ENCODE data around the gene DNAH17.

The DNAH17 gene

DNA sequence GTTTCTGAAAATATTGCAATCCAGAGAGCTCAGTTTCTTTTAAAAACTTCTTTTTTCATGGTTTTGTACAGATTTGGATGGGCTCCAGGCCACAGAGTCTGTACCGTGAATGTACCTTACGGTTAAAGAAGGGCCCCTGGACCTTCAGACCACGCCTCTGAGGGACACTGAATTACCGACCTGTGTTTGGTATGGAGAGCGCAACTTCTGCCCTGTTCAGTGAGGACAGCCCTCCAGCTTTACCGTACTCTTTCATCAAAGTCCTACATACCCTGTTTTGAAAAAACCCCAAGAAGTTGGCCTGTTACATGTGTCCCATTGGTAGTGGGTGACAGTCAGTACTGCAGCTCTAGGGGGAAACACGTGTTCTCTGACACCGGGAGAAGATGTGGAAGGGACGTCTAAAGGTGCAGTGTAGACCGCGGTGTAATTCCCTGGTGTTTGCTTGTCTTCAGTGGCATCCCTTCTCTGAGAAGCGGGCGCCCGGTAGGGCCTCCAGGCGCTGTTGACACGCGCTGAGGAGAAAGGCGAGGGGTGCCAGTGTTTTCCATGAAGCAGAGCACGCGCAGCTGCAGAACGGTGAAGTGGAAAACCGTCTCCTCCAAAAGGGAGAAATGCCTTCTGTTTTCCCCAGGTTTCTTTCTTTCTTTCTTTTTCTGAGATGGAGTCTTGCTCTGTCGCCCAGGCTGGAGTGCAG, 192.6 kb downstream of the DNAH17 start:
- peak in 1 of 2 donors; percentile 18 for DNase-seq

DNA sequence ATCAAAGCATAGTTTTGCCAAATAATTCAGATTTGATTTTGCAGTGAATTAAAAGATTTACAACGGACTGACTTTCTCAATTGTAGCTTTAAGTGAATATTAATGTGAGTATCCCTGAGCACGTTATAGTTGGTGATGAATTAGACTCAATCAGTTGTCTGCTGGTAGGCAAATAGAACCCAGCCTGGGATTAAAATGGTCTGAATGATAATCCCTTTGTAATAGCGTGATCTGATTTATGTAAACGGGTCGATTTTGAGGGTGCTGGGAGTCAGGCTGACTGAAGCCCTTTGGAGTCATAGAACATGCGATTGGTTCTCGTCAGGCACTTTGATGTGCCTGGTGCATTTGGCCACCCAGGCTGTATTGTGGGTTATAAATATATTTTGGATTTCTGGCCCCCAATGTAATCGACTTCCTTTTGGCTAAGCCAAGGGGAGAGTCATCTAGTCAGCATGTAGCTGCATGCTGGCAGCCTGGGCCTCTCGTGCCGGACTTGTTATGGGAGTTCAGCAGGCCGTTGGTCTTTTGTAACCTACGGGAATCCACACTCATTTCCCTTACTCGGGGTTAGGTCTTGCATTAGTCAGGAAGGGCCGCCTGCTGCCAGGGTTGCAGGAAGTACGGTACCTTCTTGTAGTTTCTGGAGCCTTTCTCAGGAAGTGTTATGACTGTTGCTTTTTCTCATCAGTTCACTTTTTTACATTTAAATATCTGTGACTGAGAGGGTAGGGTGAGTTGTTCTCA, 193.3 kb downstream of the DNAH17 start:
- peak; percentile 56 to 81 for DNase-seq

DNA sequence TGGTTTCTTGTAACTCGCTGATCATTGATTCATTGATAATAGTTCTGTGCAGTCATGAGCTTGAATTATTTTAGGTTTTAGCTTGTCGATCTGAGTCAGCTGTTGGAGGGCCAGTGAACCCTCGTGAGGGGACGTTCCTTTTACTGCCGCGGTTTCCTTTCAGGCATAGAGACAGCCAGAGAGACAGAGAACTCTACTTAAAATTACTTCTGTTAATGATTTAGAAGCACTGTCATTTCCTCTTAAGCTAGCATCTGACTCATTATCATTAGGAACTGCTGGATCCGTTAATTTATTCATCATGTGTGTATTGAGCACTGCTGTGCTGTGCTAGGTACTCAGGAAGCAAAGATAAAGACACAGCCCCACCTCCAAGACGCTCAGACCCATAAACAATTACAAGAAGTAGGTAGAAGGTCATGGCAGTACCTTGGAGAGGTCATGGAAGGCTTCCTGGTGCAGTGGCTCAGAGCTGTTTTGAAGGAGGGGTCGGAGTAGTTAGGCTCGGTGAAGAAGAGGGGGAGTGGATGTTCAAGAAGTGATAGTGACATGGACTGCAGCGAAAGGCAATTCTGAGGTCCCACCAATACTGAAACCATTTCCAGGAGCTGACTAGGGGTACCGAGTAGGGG, 195.5 kb downstream of the DNAH17 start:
- peak; percentile 69 to 80 for DNase-seq

DNA sequence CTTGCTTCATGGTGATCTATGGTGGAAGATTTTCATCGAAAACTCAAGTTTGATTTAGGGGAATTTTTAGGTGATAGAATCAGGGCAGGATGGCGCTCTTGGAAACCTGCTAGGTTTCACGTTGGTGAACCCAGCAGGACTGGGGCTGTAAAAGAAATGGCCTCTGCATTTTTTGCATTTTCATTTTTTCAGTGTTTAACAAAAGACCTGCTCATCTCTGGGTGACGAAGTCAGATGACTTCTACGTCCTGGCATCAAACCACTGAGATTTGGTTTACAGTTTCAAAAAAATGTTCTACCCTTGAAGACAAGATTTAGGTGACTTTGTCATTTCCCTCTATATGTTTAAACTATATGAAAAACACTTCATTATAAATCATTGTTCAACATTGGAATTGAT, 196.8 kb downstream of the DNAH17 start:
- peak in 1 of 2 donors; percentile 28 for DNase-seq

DNA sequence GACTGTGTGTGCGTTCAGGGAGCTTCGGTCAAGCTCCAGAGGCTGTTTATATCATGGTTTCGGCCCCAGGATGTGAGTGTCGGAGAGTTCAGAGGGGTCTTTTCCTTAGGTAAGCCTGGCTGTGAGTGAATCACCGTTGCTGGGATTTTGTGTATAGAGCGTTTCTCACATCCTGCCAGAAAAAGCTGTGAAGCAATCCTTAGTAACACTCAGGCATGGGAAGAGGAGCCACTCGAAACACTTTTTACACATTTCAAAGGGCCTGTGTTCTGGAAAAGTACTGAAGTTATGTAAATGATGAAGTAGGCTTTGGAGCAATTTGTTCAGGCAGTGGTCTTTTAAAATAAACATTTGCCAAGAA, 198.1 kb downstream of the DNAH17 start:
- peak in 1 of 2 donors; percentile 42 for DNase-seq

DNA sequence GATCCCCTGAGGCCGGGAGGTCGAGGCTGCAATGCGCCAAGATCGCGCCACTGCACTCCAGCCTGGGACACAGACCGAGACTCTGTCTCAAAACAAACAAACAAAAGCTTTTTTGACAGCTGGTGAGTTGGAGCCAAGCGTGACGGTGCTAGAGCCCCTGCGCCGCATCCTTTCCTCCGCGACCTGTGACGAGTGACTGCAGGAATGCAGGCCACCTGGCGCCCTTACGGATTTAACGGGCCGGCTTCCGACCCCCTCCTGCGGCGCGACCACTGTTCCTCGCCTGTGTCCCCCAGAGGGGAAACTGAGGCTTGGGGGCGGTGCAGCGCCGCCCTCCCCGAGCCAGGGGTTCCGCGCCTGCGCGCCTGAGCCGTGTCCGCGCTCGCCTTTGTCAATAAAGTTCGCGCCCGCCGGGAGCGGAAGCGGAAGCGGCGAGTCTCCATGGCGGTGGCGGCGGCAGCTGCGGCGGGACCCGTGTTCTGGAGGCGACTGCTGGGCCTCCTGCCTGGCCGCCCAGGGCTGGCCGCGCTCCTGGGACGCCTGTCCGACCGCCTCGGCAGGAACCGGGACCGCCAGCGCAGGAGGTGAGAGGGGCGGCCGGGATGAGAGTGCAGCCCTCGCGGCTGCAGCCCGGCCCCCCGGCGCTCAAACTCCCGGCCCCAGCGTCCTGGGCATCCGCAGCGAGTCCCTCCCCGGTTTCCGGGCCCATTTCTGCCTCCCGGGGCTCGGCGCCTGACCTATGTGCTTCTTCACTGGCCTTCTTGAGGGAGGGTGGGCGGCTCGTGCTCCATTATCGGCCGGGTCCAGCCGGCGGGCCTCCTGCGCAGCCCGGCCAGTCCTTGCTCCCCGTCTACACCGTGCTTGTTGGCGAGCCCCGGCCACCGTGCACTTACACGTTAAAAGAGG, 198.7 kb downstream of the DNAH17 start, which contains the start of gene PGS1:
Gene PGS1 (plus strand): TSS at position 425 of the 906 bp plus-strand sequence. CDS start 17 bp downstream, at position 442.
- peak; percentile 75 to 84 for DNase-seq

DNA sequence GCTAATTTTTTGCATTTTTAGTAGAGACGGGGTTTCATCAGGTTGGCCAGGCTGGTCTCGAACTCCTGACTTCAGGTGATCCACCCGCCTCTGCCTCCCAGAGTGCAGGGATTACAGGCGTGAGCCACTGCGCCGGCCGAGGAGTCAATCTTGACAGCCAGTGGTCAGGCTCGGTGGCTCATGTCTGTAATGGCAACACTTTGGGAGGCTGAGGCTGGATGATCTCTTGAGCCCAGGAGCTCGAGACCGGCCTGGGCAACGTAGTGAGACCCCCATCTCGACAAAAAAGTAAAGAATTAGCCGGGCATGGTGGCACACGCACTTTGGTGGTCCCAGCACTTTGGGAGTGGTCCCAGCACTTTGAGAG, 199.4 kb downstream of the DNAH17 start:
- DNase-seq, result no peak

DNA sequence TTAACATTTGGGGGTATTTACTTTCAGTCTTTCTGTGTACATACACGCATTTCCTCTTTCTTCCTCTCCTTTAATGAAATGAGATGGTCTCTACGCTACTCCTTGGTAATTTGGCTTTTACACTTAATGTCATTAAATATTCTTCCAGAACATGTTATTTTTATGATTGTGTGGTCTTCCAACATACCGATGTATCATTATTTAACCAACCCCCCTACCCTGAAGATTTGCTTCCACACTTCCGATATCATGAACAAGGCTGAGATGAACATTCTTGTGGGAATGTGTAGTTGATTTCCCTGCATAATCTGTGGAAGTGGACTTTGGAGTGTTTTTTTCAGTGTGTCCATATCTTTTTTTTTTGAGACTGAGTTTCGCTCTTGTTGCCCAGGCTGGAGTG, 201.0 kb downstream of the DNAH17 start:
- no peak for DNase-seq

DNA sequence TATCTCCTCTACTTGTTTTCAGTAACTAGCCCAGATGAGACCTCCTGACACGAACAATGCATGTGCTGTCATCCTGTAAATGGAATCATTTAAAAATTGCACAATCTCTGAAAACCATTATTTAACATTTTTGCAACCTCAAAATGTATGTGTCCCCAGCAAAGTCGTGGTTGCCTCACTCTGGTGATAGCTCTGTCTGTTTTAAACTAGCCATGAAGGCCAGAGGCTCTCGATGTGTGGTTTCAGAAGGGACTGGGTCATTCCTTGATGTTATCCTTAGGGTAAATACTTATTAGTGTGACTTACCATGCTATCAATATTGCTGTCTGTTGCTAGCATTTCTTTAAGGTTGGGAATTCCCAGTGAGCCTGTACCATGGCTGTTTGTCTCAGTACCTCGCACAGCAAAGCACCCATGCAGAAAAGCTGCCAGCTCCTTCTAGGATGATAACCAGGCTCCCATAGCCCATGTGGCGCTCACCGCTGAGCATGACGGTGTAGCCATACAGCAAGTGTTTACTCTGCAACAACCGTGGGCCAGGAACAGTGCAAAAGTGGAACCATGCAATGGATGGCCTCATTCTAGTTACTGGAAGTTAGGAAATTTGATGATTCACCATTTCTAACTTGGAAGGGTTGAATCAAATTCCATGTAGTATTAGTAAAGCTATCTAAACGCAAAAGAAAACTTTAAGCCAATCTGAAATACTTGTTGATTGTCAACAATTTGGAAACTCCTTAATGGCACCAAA, 201.6 kb downstream of the DNAH17 start:
- DNase-seq, result peak in 1 of 2 donors; percentile 61

DNA sequence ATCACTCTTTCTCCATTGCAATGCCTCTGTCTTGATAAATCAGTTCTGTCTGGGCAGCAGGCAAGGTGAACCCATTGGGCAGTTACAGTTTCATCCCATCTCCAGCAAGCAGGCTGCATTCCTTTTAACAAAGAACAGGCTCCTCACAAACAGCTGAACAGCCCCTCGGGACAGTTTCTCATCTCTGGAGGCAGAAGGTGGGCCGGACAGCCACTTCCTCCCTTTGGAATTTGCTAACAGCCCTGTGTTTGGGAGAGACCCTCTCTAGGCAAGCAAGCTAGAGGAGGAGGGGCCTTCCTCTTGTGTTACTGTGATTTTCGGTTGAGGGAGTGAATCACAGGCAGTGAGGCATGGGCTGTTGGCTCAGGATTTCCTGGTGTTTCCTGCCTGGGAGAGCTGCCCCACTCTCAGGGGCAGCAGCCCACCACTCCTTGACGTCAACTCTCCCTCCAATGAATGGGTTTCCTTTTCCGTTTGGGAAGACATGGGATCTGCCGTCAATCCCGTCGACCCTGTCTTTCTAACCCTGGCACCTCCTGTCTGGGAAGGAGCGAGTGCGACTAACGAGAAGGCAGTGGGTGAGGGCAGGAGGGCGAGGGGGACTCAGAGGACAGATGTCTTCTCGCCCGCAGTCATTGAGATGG, 202.4 kb downstream of the DNAH17 start:
- DNase-seq, result no peak

DNA sequence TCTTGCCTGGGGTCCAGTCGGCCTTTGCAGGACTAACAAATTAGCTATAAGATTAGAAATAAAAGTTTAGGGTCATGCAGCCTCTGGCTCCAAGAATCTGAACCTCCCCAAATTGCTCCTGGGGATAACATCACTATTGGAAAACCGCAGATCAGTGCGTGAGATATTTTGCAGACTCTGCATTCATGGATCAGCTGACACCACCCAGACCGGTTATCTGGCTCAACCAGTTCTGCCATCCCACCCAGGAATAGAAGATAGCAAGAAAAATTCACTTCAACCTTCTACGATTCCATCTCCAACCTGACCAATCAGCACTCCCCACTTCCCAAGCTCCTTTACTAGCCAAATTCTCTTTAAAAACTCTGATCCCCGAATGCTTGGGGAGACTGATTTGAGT, 203.0 kb downstream of the DNAH17 start:
- no peak for DNase-seq

Data from CD4-positive, alpha-beta T cell treated with Interferon alpha-2 for 1 hour (primary cell).